NOMO-1 treated with DMSO at 0.1 percent for 48 hours (cell line): ENCODE data around the gene DGKA.

ENCODE experiments used
- DNase-seq: peaks from one replicate; lab custom pipeline; 2025; ENCODE audit not compliant: unreplicated experiment; lab: John Stamatoyannopoulos, UW

DGKA gene

GRCh38 chr12:55931317-55931779, 386 bp downstream of the DGKA start:
- DNase-seq, result no peak

- DNase-seq, result no peak
Measured at GRCh38 chr12:55931780-55932550, 1.0 kb downstream of the DGKA start.

GRCh38 chr12:55932551-55932910, 1.6 kb downstream of the DGKA start:
- DNase-seq, result peak; percentile 39

- DNase-seq, result peak; percentile 5
Measured at GRCh38 chr12:55933169-55933798, 2.3 kb downstream of the DGKA start.

GRCh38 chr12:55933799-55934742, 3.1 kb downstream of the DGKA start:
- no peak for DNase-seq

- DNase-seq, result no peak
Measured at GRCh38 chr12:55934773-55935172, 3.8 kb downstream of the DGKA start.

GRCh38 chr12:55935738-55936151, 4.8 kb downstream of the DGKA start:
- DNase-seq, result no peak

GRCh38 chr12:55937981-55938380, 7.0 kb downstream of the DGKA start:
- no peak for DNase-seq

- no peak for DNase-seq
Measured at GRCh38 chr12:55938826-55939501, 8.0 kb downstream of the DGKA start.

GRCh38 chr12:55940065-55940732, 9.2 kb downstream of the DGKA start:
- DNase-seq, result peak; percentile 74

GRCh38 chr12:55942055-55942454, 11.1 kb downstream of the DGKA start:
- no peak for DNase-seq

- DNase-seq, result no peak
Measured at GRCh38 chr12:55942577-55943136, 11.7 kb downstream of the DGKA start.

- DNase-seq, result no peak
Measured at GRCh38 chr12:55946553-55946952, 15.6 kb downstream of the DGKA start.

GRCh38 chr12:55955344-55955743, 24.4 kb downstream of the DGKA start:
- no peak for DNase-seq

GRCh38 chr12:55955800-55956508, 25.0 kb downstream of the DGKA start:
- peak; percentile 3 for DNase-seq

- no peak for DNase-seq
Measured at GRCh38 chr12:55957106-55957859, 26.3 kb downstream of the DGKA start.

- DNase-seq, result no peak
Measured at GRCh38 chr12:55963760-55964159, 32.8 kb downstream of the DGKA start.

GRCh38 chr12:55965240-55965639, 34.3 kb downstream of the DGKA start:
- DNase-seq, result no peak

- DNase-seq, result peak; percentile 3
Measured at GRCh38 chr12:55965941-55966407, 35.0 kb downstream of the DGKA start, which contains the start of gene PMEL. TSS of gene PMEL (minus strand) at chr12:55966042. CDS start at chr12:55966011, 31 bp downstream.
